COR-L47 (cell line): ENCODE data around the gene ARRDC2.
"Not testable (repeated sequence)": the region's sequence is repeated elsewhere in the genome, so short reads cannot be mapped to it uniquely, and the experiment has no call there.

Source experiments
- DNase-seq: peaks from one replicate; lab custom pipeline; 2025; lab: John Stamatoyannopoulos, UW

The ARRDC2 gene

DNA sequence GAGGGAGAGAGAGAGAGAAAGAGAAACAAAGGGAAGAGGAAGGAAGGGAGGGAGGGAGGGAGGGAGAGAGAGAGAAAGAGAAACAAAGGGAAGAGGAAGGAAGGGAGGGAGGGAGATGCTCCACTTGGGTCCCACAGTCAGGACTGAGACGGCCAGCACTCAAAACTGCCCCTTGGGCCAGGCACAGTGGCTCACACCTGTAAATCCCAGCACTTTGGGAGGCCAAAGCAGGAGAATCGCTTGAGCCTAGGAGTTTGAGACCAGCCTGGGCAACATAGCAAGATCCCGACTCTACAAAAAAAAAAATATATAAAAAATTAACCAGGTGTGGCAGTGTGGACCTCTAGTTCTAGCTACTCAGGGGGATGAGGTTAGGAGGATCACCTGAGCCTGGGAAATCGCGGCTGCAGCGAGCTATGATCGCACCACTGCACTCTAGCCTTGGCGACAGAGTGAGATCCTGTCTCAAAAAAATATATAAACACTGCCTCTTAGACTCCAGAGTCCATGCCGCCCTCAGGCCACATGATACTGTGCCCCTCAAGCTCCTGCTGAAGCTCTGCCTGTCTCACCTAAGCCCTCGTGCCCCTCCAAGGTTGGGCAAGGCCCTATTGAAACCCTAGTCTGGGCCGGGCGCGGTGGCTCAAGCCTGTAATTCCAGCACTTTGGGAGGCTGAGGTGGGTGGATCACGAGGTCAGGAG lies 8.4 kb downstream of the ARRDC2 start:
- no peak for DNase-seq

DNA sequence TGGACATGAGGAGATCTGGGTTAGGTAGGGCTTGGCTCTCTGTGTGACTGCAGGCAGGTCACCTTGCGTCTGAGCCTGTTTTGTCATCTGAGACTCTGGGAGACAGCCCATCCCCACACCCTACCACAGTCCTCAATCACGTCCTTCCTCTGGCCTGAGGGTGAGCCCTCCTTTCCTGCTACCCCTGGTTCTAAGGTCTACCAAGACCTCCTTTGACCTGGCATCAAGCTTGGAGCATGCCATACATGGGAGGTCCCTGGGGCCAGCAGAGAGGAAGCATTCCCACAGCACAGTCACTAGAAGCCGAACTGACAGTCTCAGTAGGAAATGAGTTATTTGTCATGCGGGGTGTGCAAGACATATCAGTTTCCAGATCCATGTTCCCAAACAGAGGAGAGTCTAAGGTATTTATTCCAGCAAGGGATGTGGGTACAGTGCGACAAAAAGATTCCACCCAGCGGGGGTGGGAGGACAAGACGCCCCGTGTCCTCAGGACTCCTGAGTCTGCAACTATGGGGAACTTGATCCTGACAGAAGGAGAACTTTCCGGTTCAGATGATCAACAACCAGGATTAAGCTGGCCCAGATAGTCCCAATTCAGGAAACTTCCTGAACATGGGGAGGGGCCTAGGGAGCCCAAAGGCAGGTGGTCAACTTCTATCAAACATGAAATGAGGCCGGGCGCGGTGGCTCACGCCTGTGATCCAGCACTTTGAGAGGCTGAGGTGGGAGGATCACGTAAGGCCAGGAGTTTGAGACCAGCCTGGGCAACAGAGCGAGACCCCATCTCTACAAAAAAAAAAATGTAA lies 9.5 kb downstream of the ARRDC2 start:
- DNase-seq, result no peak

DNA sequence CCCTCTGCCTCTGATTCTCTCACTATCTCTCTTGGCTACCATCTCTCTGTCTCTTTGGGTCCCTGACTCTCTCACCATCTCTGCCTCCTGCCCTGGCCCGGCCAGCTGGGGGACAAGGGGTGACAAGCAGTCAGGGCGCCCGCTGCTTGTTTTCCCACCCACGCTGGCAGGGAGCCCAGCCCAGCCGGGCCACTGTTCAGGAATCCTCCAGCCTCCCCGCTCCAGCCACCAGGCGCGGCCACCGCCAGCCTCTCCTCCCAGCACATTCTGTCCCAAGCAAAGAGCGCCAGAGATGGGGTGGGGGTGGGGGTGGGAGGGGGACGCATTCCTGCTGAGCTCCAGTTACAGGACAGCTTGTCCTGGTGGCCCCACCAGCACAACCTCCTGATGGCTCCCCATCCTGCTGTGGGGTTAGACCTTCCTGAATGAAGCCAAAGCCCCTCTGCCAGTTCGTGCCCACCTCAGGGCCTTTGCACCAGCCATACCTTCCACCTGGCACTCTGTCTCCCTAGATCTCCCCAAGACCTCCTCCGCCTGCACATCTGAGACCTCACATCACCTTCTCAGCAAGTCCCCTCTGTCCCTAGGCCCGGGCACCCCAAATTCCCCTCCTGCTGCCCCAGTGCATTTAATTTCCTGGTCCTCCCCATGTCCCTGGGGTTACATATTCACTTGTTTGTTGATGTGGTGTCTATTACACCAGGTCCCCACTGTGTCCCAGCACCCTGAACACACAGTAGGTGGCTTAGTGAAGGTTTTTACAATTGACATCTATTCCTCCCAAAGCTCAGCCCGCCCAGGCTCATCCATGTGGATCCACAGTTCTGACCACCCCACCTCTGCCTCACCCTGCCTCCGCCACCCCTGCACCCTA lies 12.5 kb downstream of the ARRDC2 start:
- no peak for DNase-seq

DNA sequence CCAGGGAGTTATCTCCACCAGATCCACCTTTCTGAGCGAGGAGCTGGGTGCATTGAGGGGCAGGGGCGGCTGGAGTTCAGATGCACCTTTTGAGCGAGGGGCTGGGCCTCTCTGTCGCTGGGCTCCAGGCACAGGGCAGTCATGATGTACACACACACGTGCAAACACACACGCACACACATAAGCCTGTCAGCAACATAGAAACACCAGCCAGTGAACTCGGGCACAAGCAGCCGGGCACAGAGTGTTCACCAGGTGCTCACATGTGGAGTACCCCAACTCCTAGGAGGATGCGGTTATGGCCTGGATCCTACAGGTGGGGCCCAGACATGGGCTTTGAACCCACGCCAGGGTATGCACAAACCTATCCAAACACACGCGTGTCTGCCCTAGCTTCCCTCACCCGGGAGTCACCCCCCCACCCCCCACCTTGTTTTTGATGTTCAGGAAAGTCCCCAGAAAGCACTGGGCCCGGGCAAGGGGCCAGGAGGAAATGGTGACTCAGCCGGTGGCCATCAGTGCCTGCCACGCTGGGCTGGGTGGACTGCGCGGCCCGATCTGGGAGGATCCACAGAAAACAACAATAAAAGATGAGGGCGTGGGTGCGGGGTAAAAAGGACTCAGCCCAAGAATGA lies 13.3 kb downstream of the ARRDC2 start:
- peak; percentile 44 for DNase-seq

DNA sequence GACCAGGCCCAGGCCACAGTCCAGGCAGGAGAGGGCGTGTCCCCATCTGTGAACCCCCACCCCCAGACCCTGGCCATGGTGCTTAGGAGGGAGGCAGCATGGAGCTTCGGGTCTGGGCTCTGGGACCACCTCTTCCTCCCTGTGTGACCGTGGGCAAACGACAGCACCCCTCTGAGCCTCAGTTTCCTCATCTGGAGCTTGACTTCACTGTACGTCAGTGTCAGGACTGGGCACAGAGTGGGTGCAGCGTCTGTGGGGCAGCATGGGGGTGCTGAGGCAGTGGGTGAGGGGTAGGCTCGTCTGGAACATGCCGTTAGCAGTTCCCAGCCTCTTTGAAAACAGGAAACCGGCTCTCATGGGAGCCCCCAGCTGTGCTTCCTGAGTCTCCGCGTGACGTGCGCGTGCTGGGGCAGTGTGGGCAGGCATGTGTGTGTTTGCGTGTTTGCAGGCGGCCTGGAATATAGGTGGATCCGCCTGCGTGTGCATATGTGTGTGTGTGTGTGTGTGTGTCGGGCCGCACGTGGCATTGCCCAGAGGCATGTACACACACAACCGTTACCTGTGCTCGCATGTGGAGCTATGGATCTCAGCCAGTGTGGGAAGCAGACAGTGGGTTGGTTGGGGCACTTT lies 15.8 kb downstream of the ARRDC2 start:
- DNase-seq, result no peak

DNA sequence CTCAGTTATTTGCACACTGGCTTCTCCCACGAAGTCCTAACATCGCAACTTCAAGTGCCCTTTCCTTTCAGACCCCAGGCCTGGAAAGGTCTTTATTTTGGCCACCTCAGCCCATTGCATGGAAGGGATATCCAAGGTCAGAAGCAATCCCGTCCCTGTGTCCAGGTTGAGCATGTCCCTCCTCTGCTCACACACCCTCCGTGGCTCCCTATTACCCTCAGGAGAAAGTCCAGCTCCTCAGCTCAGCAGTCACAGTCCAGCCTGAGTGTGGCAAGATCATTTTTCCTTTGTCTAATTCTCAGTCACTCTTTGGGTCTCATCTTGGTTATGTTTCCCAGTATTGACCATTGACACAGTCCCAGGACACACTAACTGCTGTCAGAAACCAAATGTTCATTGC lies 19.2 kb downstream of the ARRDC2 start:
- no peak for DNase-seq

DNA sequence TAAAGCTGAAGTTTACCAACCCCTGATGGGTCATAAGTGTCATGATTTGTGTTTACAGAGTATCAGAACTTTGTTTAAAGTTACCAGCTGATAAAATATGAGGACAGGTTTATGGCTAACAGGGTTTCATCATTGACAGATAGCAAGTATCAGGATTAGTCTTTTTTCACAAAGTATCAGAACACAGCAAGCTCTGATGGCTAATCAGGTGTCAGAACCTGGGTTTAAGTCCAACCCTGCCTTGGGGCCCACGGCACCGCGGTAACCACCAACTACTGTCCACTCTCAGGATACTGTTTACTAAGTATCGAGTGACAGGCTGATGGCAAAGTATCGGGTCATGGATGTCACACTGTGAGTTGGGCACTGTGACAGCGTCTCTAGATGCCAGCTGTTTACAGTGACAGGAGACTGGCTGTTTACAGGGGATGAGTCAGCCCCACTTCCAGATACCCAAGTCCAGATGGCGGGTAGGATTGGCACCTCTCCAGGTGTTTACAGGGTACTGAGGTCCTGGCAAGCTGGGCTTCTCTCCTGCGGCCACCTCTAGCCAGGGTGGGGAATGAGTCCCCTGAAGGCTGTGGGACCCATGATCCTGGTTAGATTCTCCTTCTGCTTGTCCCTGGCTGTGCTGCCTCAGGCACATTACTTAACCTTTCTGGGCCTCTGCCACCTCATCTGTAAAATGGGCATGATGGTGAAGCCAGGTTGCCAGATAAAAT lies 21.8 kb downstream of the ARRDC2 start:
- DNase-seq, result peak; percentile 88

DNA sequence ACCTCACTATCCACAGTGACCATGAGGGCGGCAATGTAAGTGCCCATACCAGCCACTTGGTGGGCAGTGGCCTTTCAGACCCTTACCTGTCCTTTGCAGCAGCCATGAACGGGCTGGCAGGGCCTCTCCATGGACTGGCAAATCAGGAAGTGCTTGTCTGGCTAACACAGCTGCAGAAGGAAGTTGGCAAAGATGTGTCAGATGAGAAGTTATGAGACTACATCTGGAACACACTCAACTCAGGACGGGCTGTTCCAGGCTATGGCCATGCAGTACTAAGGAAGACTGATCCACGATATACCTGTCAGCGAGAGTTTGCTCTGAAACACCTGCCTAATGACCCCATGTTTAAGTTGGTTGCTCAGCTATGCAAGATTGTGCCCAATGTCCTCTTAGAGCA lies 23.4 kb downstream of the ARRDC2 start:
- DNase-seq, result not testable (repeated sequence)

DNA sequence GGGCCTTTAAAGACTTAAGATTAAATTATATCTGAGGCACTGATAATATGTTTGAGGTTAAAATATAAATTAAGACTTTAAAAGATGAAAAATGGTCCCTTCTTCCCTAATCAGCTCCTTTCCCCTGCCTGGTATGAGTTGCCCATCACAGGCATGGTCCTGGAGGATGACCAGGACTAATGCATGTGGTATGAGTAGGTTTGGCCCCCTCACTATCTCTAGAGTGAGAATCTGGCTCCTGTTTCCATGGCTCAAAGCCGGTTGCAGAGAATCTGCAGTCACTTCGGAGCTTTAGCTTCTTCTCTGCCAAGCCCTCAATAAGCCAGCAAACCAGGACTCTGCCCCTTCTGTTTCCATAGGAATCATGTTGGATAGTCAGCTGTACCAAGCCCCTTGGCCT lies 24.1 kb downstream of the ARRDC2 start:
- not testable (repeated sequence) for DNase-seq

DNA sequence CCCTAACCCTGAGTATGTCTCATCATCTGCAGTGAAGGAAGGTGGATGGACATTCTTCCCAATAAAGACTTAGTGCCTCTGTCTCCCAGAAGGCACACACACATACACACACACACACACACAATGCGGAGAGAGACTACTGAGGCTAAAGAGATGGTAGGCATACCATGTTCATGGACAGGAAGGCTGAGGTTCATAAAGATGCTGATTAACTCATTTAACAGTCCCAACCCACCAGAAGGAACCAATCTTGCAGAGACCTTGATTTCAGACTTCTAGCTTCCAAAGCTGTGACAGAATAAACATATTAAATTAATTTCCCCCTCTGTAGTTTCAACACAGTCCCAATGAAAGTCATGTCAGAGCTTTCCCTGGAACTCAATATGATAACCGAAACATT lies 33.1 kb downstream of the ARRDC2 start:
- DNase-seq, result no peak

DNA sequence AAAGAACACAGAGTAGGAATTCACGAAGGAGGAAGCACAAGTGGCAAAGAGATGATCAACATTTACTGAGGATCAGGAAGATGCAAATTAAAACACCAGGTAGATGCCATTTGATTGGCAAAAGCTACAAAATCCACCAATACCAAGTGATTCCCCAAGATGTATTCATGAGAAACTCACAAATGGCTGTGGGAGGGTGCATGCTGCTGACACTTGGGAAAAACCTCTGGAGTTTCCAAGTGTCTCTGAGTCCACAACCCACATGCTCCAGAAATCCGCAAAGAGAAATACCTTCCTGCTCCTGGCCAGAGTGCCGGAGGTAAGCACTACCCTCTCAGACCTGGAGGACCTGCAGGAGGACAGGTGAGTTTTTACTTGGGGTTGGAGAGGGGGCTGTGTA lies 35.7 kb downstream of the ARRDC2 start:
- no peak for DNase-seq

DNA sequence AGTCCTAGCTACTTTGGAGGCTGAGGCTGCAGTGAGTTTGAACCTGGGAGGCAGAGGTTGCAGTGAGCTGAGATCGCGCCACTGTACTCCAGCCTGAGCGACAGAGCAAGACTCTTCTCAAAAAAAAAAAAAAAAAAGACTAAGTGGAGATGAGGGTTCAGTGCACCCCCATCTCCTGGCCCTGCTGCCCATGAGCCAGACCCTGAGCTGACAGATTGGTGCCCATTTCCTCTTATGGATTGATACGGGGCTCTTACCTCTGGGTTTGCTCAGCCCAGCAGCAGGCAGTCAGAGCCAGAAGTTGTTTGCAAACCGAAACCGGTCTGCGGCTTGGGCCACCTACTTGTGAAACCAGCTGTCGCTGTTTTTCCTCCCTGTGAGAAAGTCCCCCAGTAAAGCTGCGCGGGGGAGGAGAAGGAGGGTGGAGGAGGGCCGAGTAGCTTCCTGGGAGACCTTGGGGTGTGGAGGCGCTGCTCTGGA lies 36.9 kb downstream of the ARRDC2 start:
- no peak for DNase-seq

DNA sequence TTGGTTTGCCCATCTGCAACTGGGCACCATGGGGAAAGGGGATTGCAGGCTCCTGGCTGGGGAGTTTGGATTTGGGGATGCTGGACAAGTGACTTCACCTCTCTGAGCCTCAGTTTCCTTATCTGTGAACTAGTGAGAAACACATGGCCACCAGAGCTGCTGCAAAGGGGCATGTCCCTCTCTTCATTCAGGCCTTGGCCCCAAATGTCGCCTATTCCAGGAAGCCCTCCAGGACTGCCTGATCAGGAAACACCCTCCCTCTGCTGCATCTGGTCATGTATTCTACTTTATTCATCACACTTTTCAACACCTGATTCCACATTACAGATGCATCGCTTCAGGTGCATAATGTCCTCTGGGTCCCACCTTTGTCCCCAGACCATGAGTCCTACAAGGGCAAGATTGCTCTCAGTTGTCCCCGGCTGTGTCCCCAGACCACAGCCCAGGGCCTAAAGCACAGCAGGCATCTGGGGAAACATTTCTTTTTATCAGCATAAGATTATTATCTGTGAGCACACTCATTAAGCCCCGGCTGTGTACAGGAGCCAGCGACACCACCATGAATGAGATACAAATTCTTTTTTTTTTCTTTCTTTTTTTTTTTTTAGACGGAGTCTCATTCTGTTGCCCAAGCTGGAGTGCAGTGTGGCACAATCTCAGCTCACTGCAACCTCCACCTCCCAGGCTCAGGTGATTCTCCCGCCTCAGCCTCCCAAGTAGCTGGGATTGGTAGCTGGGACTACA lies 37.5 kb downstream of the ARRDC2 start:
- no peak for DNase-seq

DNA sequence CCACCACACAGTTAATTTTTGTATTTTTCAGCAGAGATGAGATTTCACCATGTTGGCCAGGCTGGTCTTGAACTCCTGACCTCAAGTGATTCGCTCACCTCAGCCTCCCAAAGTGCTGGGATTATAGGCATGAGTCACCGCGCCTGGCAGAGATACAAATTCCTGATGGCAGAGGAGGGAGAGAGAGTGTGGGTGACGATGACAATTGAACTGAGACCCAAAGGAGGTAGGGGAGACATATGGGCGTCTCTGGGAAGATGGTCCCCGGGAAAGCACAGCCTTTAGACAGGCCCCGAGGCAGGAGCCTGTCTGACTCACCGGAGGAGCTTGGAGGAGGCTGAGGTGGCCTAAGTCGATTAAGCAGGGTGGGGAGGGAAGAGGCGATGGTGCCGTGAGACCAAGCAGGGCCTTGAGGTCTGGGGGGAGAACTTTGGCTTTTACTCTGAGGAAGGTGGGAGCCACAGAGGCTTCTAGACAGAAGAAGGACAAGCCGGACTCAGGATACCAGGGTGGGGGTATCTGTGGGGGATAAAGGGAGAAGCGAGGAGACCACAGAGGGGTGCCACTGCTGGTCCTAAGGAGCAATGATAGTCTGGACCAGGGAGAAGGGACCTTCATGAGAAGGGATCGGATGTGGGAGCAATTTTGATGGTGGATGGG lies 38.2 kb downstream of the ARRDC2 start:
- DNase-seq, result no peak

DNA sequence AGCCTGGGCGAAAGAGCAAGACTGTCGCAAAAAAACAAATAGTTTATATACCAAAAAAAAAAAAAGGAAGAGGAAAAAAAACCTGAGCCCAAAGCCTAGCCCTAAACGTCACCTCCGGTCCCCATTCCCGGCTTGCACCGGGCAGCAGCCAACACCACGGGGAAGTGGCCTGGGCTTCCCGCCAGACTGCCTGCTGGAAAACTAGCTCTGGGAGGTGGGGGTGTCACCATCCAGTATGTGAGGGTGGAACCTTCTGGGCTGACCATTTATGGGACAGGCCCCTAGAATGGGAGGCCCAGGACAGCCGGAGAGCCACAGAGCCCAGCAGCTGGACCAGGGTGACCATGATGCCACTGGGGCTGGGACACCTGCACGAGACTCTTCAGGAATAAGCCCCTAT lies 41.4 kb downstream of the ARRDC2 start:
- no peak for DNase-seq

DNA sequence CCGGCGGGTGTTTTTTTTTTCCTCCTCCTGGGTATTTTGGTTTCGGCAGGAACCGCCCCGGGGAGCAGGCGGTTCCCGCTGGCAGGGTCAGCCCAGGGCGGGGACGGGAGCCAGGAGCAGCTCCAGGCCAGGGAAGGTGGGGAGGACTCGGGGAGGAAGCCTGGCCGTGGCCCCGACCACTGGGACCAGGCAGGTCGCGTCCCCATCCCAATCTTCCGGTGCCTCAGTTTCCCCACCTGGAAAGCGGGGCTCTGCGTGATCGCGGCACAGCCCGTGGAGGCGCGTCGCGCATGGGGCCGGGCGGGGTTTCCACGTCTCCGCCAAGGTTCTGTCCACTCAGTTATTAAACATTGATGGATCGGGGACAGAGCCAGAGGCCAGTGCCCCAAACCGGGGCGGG lies 43.9 kb downstream of the ARRDC2 start:
- DNase-seq, result no peak

DNA sequence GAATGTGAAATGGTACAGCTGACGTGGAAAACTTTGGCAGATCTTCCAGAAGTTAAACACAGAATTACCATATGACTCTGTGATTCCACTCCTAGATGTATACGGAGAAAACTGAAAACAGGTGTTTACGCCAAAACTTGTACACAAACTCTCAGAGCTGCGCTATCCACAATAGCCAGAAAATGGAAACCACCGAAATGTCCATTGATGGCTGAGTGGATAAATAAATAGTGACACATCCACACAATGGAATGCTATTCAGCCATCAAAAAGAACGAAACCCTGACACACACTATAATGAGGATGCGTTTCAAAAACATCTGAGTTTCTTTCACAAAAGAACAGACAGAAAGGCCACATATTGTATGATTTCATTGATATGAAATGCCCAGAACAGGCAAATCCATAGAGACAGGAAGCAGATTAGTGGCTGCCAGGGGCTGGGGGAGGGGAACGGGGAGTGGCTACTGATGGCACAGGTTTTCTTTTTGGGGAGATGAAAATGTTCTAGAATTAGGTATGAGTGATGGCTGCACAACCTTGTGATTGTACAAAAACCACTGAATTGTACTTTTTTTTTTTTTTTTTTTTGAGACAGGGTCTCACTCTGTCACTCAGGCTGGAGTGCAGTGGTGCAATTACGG lies 45.7 kb downstream of the ARRDC2 start:
- no peak for DNase-seq

DNA sequence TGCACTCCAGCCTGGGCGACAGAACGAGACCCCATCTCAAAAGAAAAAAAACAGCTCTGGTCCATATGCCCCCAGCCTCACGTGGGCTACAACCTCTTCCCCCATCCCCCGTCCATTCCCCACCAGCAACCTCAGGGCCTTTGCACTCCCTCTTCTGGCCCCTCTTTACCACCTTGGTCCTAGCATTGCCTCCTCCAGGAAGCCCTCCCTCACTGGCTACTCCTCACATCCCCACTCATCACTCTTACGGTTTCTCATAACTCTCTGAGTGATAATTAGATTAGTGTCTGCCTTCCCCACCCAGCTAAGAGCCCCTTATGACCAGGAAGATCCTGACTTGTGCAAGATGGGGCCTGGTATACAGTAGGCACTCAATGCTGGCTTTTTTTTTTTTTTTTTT lies 48.0 kb downstream of the ARRDC2 start:
- DNase-seq, result no peak

DNA sequence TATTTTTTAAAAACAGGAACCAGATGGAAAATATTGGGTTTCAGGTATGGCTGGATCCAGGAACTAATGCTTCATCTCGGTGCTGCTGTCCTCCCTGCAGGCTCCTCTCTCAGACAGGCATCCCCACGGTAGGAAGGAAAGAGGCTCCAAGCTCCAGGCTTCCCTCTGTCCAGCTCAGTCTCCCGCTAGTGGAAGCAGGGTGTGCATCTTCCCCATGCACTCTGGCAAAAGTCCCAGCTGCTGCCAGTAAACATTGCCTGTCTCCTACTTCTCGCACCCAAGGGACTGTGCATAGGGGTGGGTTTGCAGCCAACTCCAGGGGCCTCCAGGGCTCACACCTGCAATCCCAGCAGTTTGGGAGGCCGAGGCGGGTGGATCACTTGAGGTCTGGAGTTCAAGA lies 49.6 kb downstream of the ARRDC2 start:
- no peak for DNase-seq
